Panc1 (cell line): ENCODE data around the gene GARIN5B. TPM values are rescaled to one million over a fixed set of nuclear protein-coding genes. Genes with fewer than 3 reads are reported as not detected.
A peak's percentile ranks its signal among the peaks of the same experiment; 100 is the strongest.

ENCODE experiments used
- ATAC-seq: fragments of 200-7000 bp; cut with Tn5 transposase; 2 replicates; pipeline ENCODE4 v1.9.1; 2020; ENCODE audit warnings: mild to moderate bottlenecking, moderate library complexity
- BruUV-seq: library from RNA; stranded (reverse); fragments of 400-500 nt; replicated peaks from 2 replicates; lab custom pipeline; 2021; lab: Mats Ljungman, UMichigan
- CTCF ChIA-PET: fragments of 300-600 bp; sonication (Branson Sonifier 250); formaldehyde crosslinking; loops from one replicate; lab custom pipeline; 2022; ENCODE audit warnings: antibody characterized with exemption; lab: Charles Lee
- POLR2A ChIA-PET: fragments of 300-600 bp; sonication (Branson Sonifier 250); formaldehyde crosslinking; loops from one replicate; lab custom pipeline; 2022; ENCODE audit warnings: antibody characterized with exemption; lab: Charles Lee
- DNase-seq: peaks from one replicate; pipeline ENCODE4 v3.0.0-alpha.2; 2010; ENCODE audit warnings: low read depth, low spot score
- H3K27ac ChIP-seq: 2 replicates; pipeline ENCODE4 v1.5.1; 2011; ENCODE audit warnings: mild to moderate bottlenecking, low read length, inconsistent platforms
- H3K27me3 ChIP-seq: fragments of 200-500 bp; sonication (Bioruptor generic); 2 replicates; pipeline ENCODE4 v1.6.0; 2014; ENCODE audit warnings: low read length, inconsistent platforms; ENCODE audit not compliant: control insufficient read depth, insufficient read depth
- H3K36me3 ChIP-seq: fragments of 200-500 bp; sonication (Bioruptor generic); 2 replicates; pipeline ENCODE4 v1.5.1; 2014; ENCODE audit warnings: inconsistent platforms, mild to moderate bottlenecking, low read length, moderate library complexity; ENCODE audit not compliant: control insufficient read depth, insufficient read depth
- H3K4me1 ChIP-seq: 2 replicates; pipeline ENCODE4 v1.5.1; 2011; ENCODE audit warnings: inconsistent platforms, mild to moderate bottlenecking, low read length, moderate library complexity; ENCODE audit not compliant: control insufficient read depth, insufficient read depth
- H3K4me3 ChIP-seq, 2 experiments: 2 replicates each; pipeline ENCODE4 v1.5.1; 2011 to 2012; ENCODE audit warnings: low read depth in 2 of 2, low read length in 2 of 2, mild to moderate bottlenecking in 2 of 2, inconsistent platforms in 1 of 2, moderate library complexity in 1 of 2
- H3K9me3 ChIP-seq: fragments of 200-500 bp; sonication (Bioruptor generic); 2 replicates; pipeline ENCODE4 v1.5.1; 2014; ENCODE audit warnings: low read depth, mild to moderate bottlenecking, inconsistent platforms, low read length, moderate library complexity; ENCODE audit not compliant: control insufficient read depth, insufficient read depth
- CTCF ChIP-seq: fragments of 450-650 bp; IDR thresholded peaks from 2 replicates; pipeline ENCODE4 v1.5.1; 2017; ENCODE audit warnings: mild to moderate bottlenecking
- POLR2AphosphoS5 ChIP-seq: IDR thresholded peaks from 2 replicates; pipeline ENCODE4 v1.6.1; 2012; ENCODE audit warnings: mild to moderate bottlenecking, low read depth, low read length, moderate library complexity
- SIN3A ChIP-seq: IDR thresholded peaks from 2 replicates; pipeline ENCODE4 v1.6.1; 2012; ENCODE audit warnings: low read depth, mild to moderate bottlenecking, low read length, moderate library complexity, borderline replicate concordance; ENCODE audit not compliant: insufficient read depth
- TCF7L2 ChIP-seq: IDR thresholded peaks from 2 replicates; pipeline ENCODE4 v1.6.1; 2011; ENCODE audit warnings: mild to moderate bottlenecking, low read depth, low read length, inconsistent platforms
- in situ Hi-C: cut with HindIII; loops from 2 replicates; pipeline ENCODE4 v1.10.0; 2016; ENCODE audit warnings: low sequenced_read_pairs, low pct_unique_long_range_greater_than_20kb
- intact Hi-C: fragments of 100-400 bp; cut with micrococcal nuclease; formaldehyde crosslinking; loops from one replicate; pipeline ENCODE4 v1.10.0; 2022; ENCODE audit not compliant: unreplicated experiment
- total RNA-seq: library from RNA; stranded (reverse); gene quantifications from one replicate; pipeline ENCODE4 v1.2.1, GENCODE V29; 2021; ENCODE audit not compliant: unreplicated experiment
- TF ChIP-seq, protein P1 (sequence below), 2 experiments: IDR thresholded peaks; 2 replicates each; pipeline ENCODE4 v1.6.1; 2011 to 2012; ENCODE audit warnings: low read depth in 2 of 2, control low read depth in 1 of 2, low read length in 1 of 2, mild to moderate bottlenecking in 1 of 2, moderate library complexity in 1 of 2; ENCODE audit not compliant: insufficient read depth in 1 of 2

Gene GARIN5B
- total RNA-seq, 1 experiment from 2014 or later: not detected

DNA sequence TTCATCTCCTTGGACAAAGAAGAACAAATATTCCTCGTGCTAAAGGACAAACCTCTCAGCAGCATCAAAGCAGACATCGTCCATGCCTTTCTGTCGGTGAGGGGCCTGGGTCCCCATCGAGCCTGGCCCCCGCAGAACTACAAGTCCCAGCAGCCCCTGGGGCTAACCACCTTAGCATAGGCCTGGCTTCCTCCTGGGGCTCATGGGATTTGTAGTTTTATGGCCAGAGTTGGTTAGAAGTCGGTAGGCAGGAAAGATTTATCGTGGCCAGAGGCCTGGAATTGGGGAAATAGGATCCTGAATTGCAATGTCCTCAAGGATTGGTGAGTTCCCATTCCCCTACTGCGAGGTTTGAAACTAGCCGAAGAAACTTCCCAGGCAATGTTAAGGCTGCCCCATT, 57.6 kb downstream of the GARIN5B start:
- no peaks in the 10 kb centered on the region for H3K27me3 ChIP-seq
- ChIA-PET CTCF (no interaction called here), POLR2A (no interaction called here)
- DNase-seq (no peak), ATAC-seq (peak; percentile 78)
- TF ChIP-seq, protein P1, sequence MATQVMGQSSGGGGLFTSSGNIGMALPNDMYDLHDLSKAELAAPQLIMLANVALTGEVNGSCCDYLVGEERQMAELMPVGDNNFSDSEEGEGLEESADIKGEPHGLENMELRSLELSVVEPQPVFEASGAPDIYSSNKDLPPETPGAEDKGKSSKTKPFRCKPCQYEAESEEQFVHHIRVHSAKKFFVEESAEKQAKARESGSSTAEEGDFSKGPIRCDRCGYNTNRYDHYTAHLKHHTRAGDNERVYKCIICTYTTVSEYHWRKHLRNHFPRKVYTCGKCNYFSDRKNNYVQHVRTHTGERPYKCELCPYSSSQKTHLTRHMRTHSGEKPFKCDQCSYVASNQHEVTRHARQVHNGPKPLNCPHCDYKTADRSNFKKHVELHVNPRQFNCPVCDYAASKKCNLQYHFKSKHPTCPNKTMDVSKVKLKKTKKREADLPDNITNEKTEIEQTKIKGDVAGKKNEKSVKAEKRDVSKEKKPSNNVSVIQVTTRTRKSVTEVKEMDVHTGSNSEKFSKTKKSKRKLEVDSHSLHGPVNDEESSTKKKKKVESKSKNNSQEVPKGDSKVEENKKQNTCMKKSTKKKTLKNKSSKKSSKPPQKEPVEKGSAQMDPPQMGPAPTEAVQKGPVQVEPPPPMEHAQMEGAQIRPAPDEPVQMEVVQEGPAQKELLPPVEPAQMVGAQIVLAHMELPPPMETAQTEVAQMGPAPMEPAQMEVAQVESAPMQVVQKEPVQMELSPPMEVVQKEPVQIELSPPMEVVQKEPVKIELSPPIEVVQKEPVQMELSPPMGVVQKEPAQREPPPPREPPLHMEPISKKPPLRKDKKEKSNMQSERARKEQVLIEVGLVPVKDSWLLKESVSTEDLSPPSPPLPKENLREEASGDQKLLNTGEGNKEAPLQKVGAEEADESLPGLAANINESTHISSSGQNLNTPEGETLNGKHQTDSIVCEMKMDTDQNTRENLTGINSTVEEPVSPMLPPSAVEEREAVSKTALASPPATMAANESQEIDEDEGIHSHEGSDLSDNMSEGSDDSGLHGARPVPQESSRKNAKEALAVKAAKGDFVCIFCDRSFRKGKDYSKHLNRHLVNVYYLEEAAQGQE (IDR thresholded peaks at IDR 0.05; ENCODE audit: insufficient read depth in 1 of 2, low read depth in 2 of 2, low read length in 1 of 2): no peak
- TF ChIP-seq POLR2AphosphoS5: no peak
- TF ChIP-seq TCF7L2: no peak
- no peak for TF ChIP-seq SIN3A
- no peak for TF ChIP-seq CTCF
- H3K36me3 ChIP-seq: no peaks in the 10 kb centered on the region
- no peak overlapping the region for H3K27ac ChIP-seq
- H3K4me1 ChIP-seq: peaks cover 8% of the 10 kb centered on the region
- in situ Hi-C loops: no loop called here
- BruUV-seq: no TSS peak
- H3K9me3 ChIP-seq: no peaks in the 10 kb centered on the region
- intact Hi-C loops: no loop called here
- H3K4me3 ChIP-seq: no peak overlapping the region

- ChIA-PET CTCF (no interaction called here), POLR2A (no interaction called here)
- no peaks in the 10 kb centered on the region for H3K27me3 ChIP-seq
- H3K4me1 ChIP-seq: peaks cover 8% of the 10 kb centered on the region
- ATAC-seq: peak; percentile 9; the same call in 1 of the 2 replicates
- H3K36me3 ChIP-seq: no peaks in the 10 kb centered on the region
- intact Hi-C loops (no loop called here), in situ Hi-C loops (no loop called here)
- no peak overlapping the region for H3K4me3 ChIP-seq
- no peak overlapping the region for H3K27ac ChIP-seq
- H3K9me3 ChIP-seq: no peaks in the 10 kb centered on the region
- TF ChIP-seq POLR2AphosphoS5: no peak
- no peak for TF ChIP-seq TCF7L2
- TF ChIP-seq SIN3A: no peak
- TF ChIP-seq, protein P1 (IDR thresholded peaks at IDR 0.05; ENCODE audit: insufficient read depth in 1 of 2, low read depth in 2 of 2, low read length in 1 of 2): no peak
- TF ChIP-seq CTCF: no peak
- DNase-seq: no peak
- BruUV-seq: no TSS peak
Observed at GRCh38 chr19:55304980-55305379, 58.1 kb downstream of the GARIN5B start.

Other genes starting within 250 kb of the GARIN5B start
- gene PPP1R12C, start 245.6 kb downstream of the GARIN5B start, total RNA-seq: 158 TPM
- 116 TPM for gene TNNT1, start 214.1 kb downstream of the GARIN5B start, total RNA-seq
- 14.6 TPM for gene TNNI3, start 205.5 kb downstream of the GARIN5B start, total RNA-seq
- 12.4 TPM for gene DNAAF3, start 196.6 kb downstream of the GARIN5B start, total RNA-seq
- gene SYT5, start 183.0 kb downstream of the GARIN5B start, total RNA-seq: 3.2 TPM
- 42.8 TPM for gene PTPRH, start 153.8 kb downstream of the GARIN5B start, total RNA-seq
- gene TMEM86B, start 134.5 kb downstream of the GARIN5B start, total RNA-seq: 14.2 TPM
- 172 TPM for gene PPP6R1, start 104.2 kb downstream of the GARIN5B start, total RNA-seq
- 84.2 TPM for gene HSPBP1, start 83.2 kb downstream of the GARIN5B start, total RNA-seq
- gene BRSK1, start 79.3 kb downstream of the GARIN5B start, total RNA-seq: 7.9 TPM
- gene TMEM150B, start 37.9 kb downstream of the GARIN5B start, total RNA-seq: not detected
- 30.6 TPM for gene KMT5C, start 23.4 kb downstream of the GARIN5B start, total RNA-seq
- gene COX6B2, start 8.5 kb downstream of the GARIN5B start, total RNA-seq: 5.6 TPM
- gene IL11, start 7.2 kb upstream of the GARIN5B start, total RNA-seq: 4.4 TPM
- 0.74 TPM for gene TMEM190, start 13.6 kb upstream of the GARIN5B start, total RNA-seq
- 7.4 TPM for gene TMEM238, start 21.0 kb upstream of the GARIN5B start, total RNA-seq
- gene RPL28, start 22.7 kb upstream of the GARIN5B start, total RNA-seq: 2,154 TPM
- 635 TPM for gene UBE2S, start 44.5 kb upstream of the GARIN5B start, total RNA-seq
- 0.03 TPM for gene SHISA7, start 80.0 kb upstream of the GARIN5B start, total RNA-seq
- 150 TPM for gene ISOC2, start 98.4 kb upstream of the GARIN5B start, total RNA-seq
- not detected for gene C19orf85, start 101.5 kb upstream of the GARIN5B start, total RNA-seq
- gene ZNF628, start 113.4 kb upstream of the GARIN5B start, total RNA-seq: 21.7 TPM
- 93.1 TPM for gene NAT14, start 121.9 kb upstream of the GARIN5B start, total RNA-seq
- gene SSC5D, start 125.2 kb upstream of the GARIN5B start, total RNA-seq: 13.0 TPM
- gene SBK2, start 173.9 kb upstream of the GARIN5B start, total RNA-seq: 0.69 TPM
- gene SBK3, start 182.3 kb upstream of the GARIN5B start, total RNA-seq: 4.0 TPM
- 39.5 TPM for gene ZNF579, start 217.6 kb upstream of the GARIN5B start, total RNA-seq
- 28.5 TPM for gene FIZ1, start 236.3 kb upstream of the GARIN5B start, total RNA-seq
- gene ZNF524, start 237.0 kb upstream of the GARIN5B start, total RNA-seq: 26.4 TPM
- gene ZNF865, start 242.4 kb upstream of the GARIN5B start, total RNA-seq: 25.6 TPM